NOMO-1 (cell line): ENCODE data around the gene ARHGAP22.

Experiments used
- DNase-seq, 2 experiments: peaks; one replicate each; lab custom pipeline; 2025; ENCODE audit not compliant: unreplicated experiment in 2 of 2; lab: John Stamatoyannopoulos, UW

ARHGAP22 gene

GRCh38 chr10:48469516-48470020 is 135.3 kb downstream of the ARHGAP22 start:
- no peak for DNase-seq

GRCh38 chr10:48468866-48469511 is 135.9 kb downstream of the ARHGAP22 start:
- no peak for DNase-seq

- no peak for DNase-seq
These were observed 136.6 kb downstream of the ARHGAP22 start for GRCh38 chr10:48468130-48468790.

GRCh38 chr10:48467669-48468068 is 137.2 kb downstream of the ARHGAP22 start:
- no peak for DNase-seq

- DNase-seq = no peak
These were observed 138.1 kb downstream of the ARHGAP22 start for GRCh38 chr10:48466611-48467240.

- no peak for DNase-seq
These were observed 138.9 kb downstream of the ARHGAP22 start for GRCh38 chr10:48465860-48466521.

- no peak for DNase-seq
These were observed 139.8 kb downstream of the ARHGAP22 start for GRCh38 chr10:48464871-48465736.

GRCh38 chr10:48464121-48464870 is 140.6 kb downstream of the ARHGAP22 start:
- DNase-seq = no peak

- DNase-seq = no peak
These were observed 141.4 kb downstream of the ARHGAP22 start for GRCh38 chr10:48463318-48464003.

- no peak for DNase-seq
These were observed 142.3 kb downstream of the ARHGAP22 start for GRCh38 chr10:48462482-48463020.

- no peak for DNase-seq
These were observed 143.0 kb downstream of the ARHGAP22 start for GRCh38 chr10:48461623-48462481.

GRCh38 chr10:48460182-48460581 is 144.7 kb downstream of the ARHGAP22 start:
- DNase-seq = no peak

- DNase-seq = no peak
These were observed 145.4 kb downstream of the ARHGAP22 start for GRCh38 chr10:48459270-48460150.

GRCh38 chr10:48458662-48459048 is 146.2 kb downstream of the ARHGAP22 start:
- DNase-seq = no peak

- DNase-seq = no peak
These were observed 146.8 kb downstream of the ARHGAP22 start for GRCh38 chr10:48457949-48458661.
